Upper lobe of left lung (tissue), 4 donors: ENCODE results near the gene SREBF1.
A peak's percentile ranks its signal among the peaks of the same experiment; 100 is the strongest.

ENCODE experiments used
- CTCF ChIP-seq, 6 experiments: fragments of 450-650 bp in 4 of 6; fragments of 200-600 bp in 2 of 6; sonication (generic) in 2 of 6; IDR thresholded peaks; one replicate each; pipeline ENCODE4 v1.5.1; 2016 to 2019; ENCODE audit warnings: antibody characterized with exemption in 6 of 6
- POLR2A ChIP-seq, 4 donors: fragments of 450-650 bp; IDR thresholded peaks; one replicate each; pipeline ENCODE4 v1.5.1; 2016 to 2017; ENCODE audit warnings: antibody characterized with exemption in 4 of 4, mild to moderate bottlenecking in 2 of 4
- POLR2AphosphoS5 ChIP-seq, 2 donors: sonication (generic); formaldehyde crosslinking; IDR thresholded peaks; one replicate each; pipeline ENCODE4 v1.5.1; 2017; ENCODE audit warnings: antibody characterized with exemption in 2 of 2

DNA sequence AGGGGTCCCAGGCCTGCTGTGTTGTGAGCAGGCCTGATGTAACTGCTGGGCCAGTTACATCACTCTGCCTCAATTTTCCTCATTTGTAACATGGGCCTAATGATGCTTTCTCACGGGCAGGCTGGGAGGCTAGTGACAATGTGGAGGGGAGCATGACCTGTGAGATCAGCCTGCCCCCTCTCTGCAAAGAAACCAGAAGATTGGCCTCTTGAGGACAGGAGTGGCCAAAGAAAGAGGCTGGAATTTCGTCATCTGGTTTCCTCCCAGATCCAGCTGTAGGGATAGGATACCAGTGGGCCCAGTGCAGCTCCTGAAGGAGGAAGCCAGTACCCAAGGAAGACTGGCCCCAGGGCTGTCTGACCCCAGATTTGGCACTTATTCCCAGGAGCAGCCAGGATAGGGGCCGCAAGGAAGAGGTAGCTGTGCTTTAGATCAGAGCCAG is 615 bp upstream of the SREBF1 start:
- peak in 1 of 4 donors; percentile 52 for TF ChIP-seq POLR2A (IDR thresholded peaks at IDR 0.05)
- peak in 1 of 6 experiments; percentile 7 for TF ChIP-seq CTCF (IDR thresholded peaks at IDR 0.05)
- TF ChIP-seq POLR2AphosphoS5 (IDR thresholded peaks at IDR 0.05): peak; percentile 58 to 72
